Measurements from ENCODE around the gene INTS15. TPM values are rescaled to one million over a fixed set of nuclear protein-coding genes. Genes with fewer than 3 reads are reported as not detected.

The INTS15 gene
- total and polyA plus RNA-seq, 3 experiments from 2014 or later: 45.8 to 47.3 (median 46.9) TPM

DNA sequence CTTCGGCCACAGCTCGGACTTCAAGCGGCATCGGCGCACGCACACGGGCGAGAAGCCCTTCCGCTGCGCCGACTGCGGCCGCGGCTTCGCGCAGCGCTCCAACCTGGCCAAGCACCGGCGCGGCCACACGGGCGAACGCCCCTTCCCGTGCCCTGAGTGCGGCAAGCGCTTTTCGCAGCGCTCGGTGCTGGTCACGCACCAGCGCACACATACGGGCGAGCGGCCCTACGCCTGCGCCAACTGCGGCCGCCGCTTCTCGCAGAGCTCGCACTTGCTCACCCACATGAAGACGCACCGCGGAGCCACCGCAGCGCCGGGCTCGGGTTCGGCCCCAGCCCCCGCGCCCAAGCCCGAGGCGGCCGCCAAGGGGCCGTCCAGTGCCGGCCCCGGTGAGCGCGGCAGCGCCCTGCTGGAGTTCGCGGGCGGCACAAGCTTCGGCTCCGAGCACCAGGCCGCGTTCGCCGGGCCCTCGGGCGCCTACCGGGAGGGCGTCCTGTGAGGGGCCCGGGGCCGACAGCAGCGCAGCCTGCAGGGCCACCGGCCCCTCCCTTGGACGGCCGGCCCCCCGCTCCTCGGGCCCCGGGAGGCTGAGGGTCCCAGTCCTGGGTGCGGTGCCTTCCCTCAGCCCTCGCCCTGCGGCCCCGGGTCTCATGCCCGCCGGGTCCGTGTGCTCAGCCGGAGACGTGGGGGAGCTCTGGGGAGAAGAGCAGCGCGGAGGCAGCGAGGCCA, 64.5 kb downstream of the INTS15 start:
- no peaks in the 10 kb centered on the region for H3K27me3 Mint-ChIP-seq
- peak in 1 of 5 donors; percentile 19 for DNase-seq
- H3K4me3 Mint-ChIP-seq: no peak overlapping the region
- Histone ChIP-seq H3K4me1 (ENCODE audit: insufficient read depth, low read length) (no peaks in the 10 kb centered on the region), H3K36me3 (ENCODE audit: insufficient read depth, low read length) (peaks cover 6% of the 10 kb centered on the region), H3K4me3 (ENCODE audit: low read length) (no peak overlapping the region), H3K9me3 (ENCODE audit: low read length) (no peaks in the 10 kb centered on the region), H3K27me3 (ENCODE audit: insufficient read depth, low read length, poor library complexity, severe bottlenecking) (no peaks in the 10 kb centered on the region), H3K27ac (ENCODE audit: low read depth, low read length) (no peak overlapping the region)
- peaks cover 0 to 4% (median 2%) of the 10 kb centered on the region in 5 donors for H3K9me3 Mint-ChIP-seq
- no peak overlapping the region for H3K27ac Mint-ChIP-seq
- peaks cover 6 to 44% (median 16%) of the 10 kb centered on the region in 3 donors for H3K36me3 Mint-ChIP-seq
- ChIA-PET CTCF (no interaction called here), POLR2A (no interaction called here)
- H3K4me1 Mint-ChIP-seq: peaks cover 0 to 9% (median 2%) of the 10 kb centered on the region in 3 donors

DNA sequence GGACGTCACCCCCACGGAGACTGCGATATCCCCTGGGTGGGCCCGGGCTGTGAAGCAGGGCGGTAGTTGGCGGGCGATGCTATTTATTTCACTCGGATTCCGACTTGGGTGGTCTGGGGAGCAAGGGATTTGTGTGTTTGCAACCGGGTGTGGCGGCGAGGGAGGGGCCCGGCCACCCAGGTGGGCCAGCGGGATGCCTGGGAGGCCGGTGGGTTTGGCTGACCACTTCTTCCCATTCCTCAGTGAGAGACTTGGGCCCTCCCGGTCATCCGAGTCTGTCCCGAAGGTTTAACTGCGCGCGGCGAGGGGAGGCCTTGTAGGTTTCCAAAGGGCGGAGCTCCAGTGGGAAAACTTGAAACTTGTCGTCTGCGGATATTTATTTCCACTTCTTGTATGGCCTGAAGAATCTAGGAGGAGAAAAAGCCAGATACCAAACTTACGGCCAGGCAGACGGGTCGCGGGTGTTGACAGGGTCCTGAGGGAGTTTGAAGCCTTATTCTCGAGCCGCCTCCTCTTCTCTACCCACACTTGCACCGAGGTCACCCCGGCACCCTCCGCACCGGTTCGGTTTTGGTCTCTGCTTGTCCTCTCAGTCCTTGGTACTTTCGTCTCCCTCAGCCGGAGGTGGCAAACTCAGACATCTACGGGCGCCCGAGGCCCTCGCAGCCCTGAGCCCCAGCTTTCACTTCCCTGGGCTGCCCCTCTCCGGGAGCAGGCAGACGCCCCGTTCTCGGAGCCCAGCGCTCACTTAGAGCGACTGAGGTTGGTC, 65.2 kb downstream of the INTS15 start:
- POLR2A ChIA-PET: no interaction called here
- Histone ChIP-seq H3K36me3 (ENCODE audit: insufficient read depth, low read length) (peaks cover 6% of the 10 kb centered on the region), H3K9me3 (ENCODE audit: low read length) (no peaks in the 10 kb centered on the region), H3K4me1 (ENCODE audit: insufficient read depth, low read length) (no peaks in the 10 kb centered on the region), H3K27ac (ENCODE audit: low read depth, low read length) (no peak overlapping the region), H3K27me3 (ENCODE audit: insufficient read depth, low read length, poor library complexity, severe bottlenecking) (no peaks in the 10 kb centered on the region), H3K4me3 (ENCODE audit: low read length) (no peak overlapping the region)
- CTCF ChIA-PET: no interaction called here
- Mint-ChIP-seq H3K27ac (peak overlapping the region in 1 of 8 donors; percentile 72), H3K4me3 (no peak overlapping the region), H3K9me3 (peaks cover 0 to 4% (median 2%) of the 10 kb centered on the region in 5 donors), H3K4me1 (peaks cover 0 to 14% (median 6%) of the 10 kb centered on the region in 3 donors), H3K36me3 (peaks cover 4 to 36% (median 16%) of the 10 kb centered on the region in 3 donors), H3K27me3 (no peaks in the 10 kb centered on the region)
- peak in 1 of 5 donors; percentile 29 for DNase-seq

DNA sequence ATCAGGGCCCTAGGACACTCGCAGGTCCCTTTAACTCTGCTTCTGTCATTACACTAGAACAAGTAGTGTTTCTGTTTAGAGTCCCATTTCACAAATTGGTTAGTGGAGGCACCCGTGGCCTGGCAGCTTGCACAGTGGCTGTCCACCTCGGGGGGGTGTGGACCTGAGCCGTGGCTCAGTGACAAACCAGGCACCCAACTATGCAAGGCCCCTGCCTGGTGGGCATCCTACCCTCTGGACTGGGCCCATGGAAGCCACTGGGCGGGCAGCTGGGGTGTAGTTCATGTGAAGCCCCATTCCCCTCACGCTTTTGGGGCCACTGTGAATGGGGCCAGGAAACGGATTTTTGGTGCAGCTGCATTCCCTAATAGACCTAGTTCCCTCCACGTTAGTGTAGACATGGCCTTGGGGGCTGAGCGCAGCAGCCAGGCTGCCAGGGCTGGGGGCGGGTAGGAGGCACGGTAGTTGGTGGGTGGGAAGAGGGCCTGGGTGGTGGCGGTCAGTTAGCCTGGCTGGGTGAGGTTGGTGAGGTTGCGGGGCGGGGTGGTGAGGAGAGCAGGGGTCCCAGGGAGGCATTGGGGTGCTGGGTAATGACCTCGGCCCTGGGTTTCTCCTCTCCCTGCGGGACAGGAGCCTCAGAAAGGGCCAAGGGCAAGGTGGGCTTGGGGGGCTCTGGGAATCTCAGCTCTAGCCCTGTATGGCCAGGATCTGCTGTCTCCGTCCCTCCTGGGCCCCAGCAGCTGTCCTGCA, 66.0 kb downstream of the INTS15 start:
- CTCF ChIA-PET: no interaction called here
- no peak overlapping the region for H3K27ac ChIP-seq (ENCODE audit: low read depth, low read length)

DNA sequence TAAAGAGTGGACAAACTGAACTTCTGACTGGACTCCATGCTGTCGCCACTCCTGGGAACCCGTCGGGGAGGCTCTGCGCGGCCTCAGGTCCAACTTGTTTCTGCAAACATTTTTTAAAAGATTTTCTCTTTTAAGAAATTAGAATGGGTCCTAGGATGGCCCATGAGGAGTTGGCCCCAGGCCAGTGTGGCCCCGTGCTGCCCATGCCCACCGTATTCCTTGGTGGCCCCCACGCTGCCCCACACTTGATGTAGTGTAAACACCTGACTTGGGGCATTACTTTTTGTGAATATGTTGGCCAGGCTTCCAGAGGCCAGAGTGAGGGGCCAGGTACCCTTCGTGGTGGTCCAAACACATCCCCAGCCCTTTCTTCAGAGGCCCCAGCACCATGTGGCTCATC, 66.6 kb downstream of the INTS15 start:
- H3K4me1 Mint-ChIP-seq: peaks cover 0 to 14% (median 6%) of the 10 kb centered on the region in 3 donors
- POLR2A ChIA-PET: no interaction called here

More for the DNA sequence above, 66.0 kb downstream of the INTS15 start:
- Mint-ChIP-seq H3K4me1 (peaks cover 0 to 14% (median 6%) of the 10 kb centered on the region in 3 donors), H3K27ac (no peak overlapping the region), H3K4me3 (no peak overlapping the region), H3K27me3 (no peaks in the 10 kb centered on the region), H3K36me3 (peaks cover 3 to 28% (median 13%) of the 10 kb centered on the region in 3 donors), H3K9me3 (peaks cover 0 to 3% (median 2%) of the 10 kb centered on the region in 5 donors)
- no peaks in the 10 kb centered on the region for H3K9me3 ChIP-seq (ENCODE audit: low read length)
- no peak for DNase-seq
- no peaks in the 10 kb centered on the region for H3K27me3 ChIP-seq (ENCODE audit: insufficient read depth, low read length, poor library complexity, severe bottlenecking)
- peaks cover under 1% of the 10 kb centered on the region for H3K36me3 ChIP-seq (ENCODE audit: insufficient read depth, low read length)
- no peak overlapping the region for H3K4me3 ChIP-seq (ENCODE audit: low read length)
- H3K4me1 ChIP-seq (ENCODE audit: insufficient read depth, low read length): no peaks in the 10 kb centered on the region
- POLR2A ChIA-PET: no interaction called here

More for the DNA sequence above, 66.6 kb downstream of the INTS15 start:
- H3K36me3 Mint-ChIP-seq: peaks cover 0 to 22% (median 9%) of the 10 kb centered on the region in 3 donors
- no peaks in the 10 kb centered on the region for H3K27me3 Mint-ChIP-seq
- H3K9me3 ChIP-seq (ENCODE audit: low read length): no peaks in the 10 kb centered on the region
- CTCF ChIA-PET: no interaction called here
- H3K27ac Mint-ChIP-seq: no peak overlapping the region
- no peak overlapping the region for H3K27ac ChIP-seq (ENCODE audit: low read depth, low read length)
- H3K4me3 Mint-ChIP-seq: no peak overlapping the region
- H3K4me3 ChIP-seq (ENCODE audit: low read length): no peak overlapping the region
- no peaks in the 10 kb centered on the region for H3K36me3 ChIP-seq (ENCODE audit: insufficient read depth, low read length)
- H3K9me3 Mint-ChIP-seq: peaks cover 0 to 3% (median 2%) of the 10 kb centered on the region in 5 donors
- H3K4me1 ChIP-seq (ENCODE audit: insufficient read depth, low read length): no peaks in the 10 kb centered on the region
- no peaks in the 10 kb centered on the region for H3K27me3 ChIP-seq (ENCODE audit: insufficient read depth, low read length, poor library complexity, severe bottlenecking)
- no peak for DNase-seq

Other genes starting within 250 kb of the INTS15 start
- 10 to 100 TPM; 15.8 to 16.7 TPM for gene FAM220A, start 241.1 kb upstream of the INTS15 start, total RNA-seq
- gene FAM220A, start 241.1 kb upstream of the INTS15 start, polyA plus RNA-seq: 5.5 TPM
- gene RAC1, start 215.5 kb upstream of the INTS15 start, total RNA-seq: 100 to 1,000 TPM; 224 to 231 TPM
- 299 TPM for gene RAC1, start 215.5 kb upstream of the INTS15 start, polyA plus RNA-seq
- gene DAGLB, start 142.1 kb upstream of the INTS15 start, total RNA-seq: 10 to 100 TPM; 16.1 to 16.4 TPM
- gene DAGLB, start 142.1 kb upstream of the INTS15 start, polyA plus RNA-seq: 9.7 TPM
- gene KDELR2, start 105.9 kb upstream of the INTS15 start, total RNA-seq: 10 to 100 TPM; 67.7 to 68.9 TPM
- gene KDELR2, start 105.9 kb upstream of the INTS15 start, polyA plus RNA-seq: 51.3 TPM
- gene GRID2IP, start 38.6 kb upstream of the INTS15 start, total RNA-seq: under 1 TPM; 0.33 to 0.51 TPM
- not detected for gene GRID2IP, start 38.6 kb upstream of the INTS15 start, polyA plus RNA-seq
- 10 to 100 TPM; 31.6 to 34.9 TPM for gene ZDHHC4, start 12.6 kb upstream of the INTS15 start, total RNA-seq
- gene ZDHHC4, start 12.6 kb upstream of the INTS15 start, polyA plus RNA-seq: 57.6 TPM
- 1 to 10 TPM; 3.5 to 4.5 TPM for gene ZNF853, start 25.6 kb downstream of the INTS15 start, total RNA-seq
- 11.2 TPM for gene ZNF853, start 25.6 kb downstream of the INTS15 start, polyA plus RNA-seq
- 10 to 100 TPM; 26.5 TPM for gene ZNF316, start 47.3 kb downstream of the INTS15 start, total RNA-seq
- 5.2 TPM for gene ZNF316, start 47.3 kb downstream of the INTS15 start, polyA plus RNA-seq
- gene ZNF12, start 116.9 kb downstream of the INTS15 start, total RNA-seq: 10 to 100 TPM; 18.8 to 19.4 TPM
- 34.5 TPM for gene ZNF12, start 116.9 kb downstream of the INTS15 start, polyA plus RNA-seq
- gene RSPH10B2, start 164.1 kb downstream of the INTS15 start, total RNA-seq: 1 to 10 TPM in 1 of 2 experiments, under 1 TPM in 1; 0.09 to 1.0 TPM
- not detected for gene RSPH10B2, start 164.1 kb downstream of the INTS15 start, polyA plus RNA-seq
- gene CCZ1B, start 236.3 kb downstream of the INTS15 start, total RNA-seq: 10 to 100 TPM; 52.2 to 60.5 TPM
- gene CCZ1B, start 236.3 kb downstream of the INTS15 start, polyA plus RNA-seq: 34.4 TPM

Measured in CD8-positive, alpha-beta memory T cell (primary cell).